Pericardium fibroblast (primary cell): ENCODE data around the gene KRT25. TPM values are rescaled to one million over a fixed set of nuclear protein-coding genes. Genes with fewer than 3 reads are reported as not detected.

Experiments
- total RNA-seq: library from RNA; depleted of rRNA; stranded (reverse); fragments of >200 nt; gene quantifications from 2 replicates; pipeline ENCODE4 v1.2.3, GENCODE V29; 2015

KRT25 gene, protein sequence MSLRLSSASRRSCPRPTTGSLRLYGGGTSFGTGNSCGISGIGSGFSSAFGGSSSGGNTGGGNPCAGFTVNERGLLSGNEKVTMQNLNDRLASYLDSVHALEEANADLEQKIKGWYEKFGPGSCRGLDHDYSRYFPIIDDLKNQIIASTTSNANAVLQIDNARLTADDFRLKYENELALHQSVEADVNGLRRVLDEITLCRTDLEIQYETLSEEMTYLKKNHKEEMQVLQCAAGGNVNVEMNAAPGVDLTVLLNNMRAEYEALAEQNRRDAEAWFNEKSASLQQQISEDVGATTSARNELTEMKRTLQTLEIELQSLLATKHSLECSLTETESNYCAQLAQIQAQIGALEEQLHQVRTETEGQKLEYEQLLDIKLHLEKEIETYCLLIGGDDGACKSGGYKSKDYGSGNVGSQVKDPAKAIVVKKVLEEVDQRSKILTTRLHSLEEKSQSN
- not detected in 2 replicates for total RNA-seq

DNA sequence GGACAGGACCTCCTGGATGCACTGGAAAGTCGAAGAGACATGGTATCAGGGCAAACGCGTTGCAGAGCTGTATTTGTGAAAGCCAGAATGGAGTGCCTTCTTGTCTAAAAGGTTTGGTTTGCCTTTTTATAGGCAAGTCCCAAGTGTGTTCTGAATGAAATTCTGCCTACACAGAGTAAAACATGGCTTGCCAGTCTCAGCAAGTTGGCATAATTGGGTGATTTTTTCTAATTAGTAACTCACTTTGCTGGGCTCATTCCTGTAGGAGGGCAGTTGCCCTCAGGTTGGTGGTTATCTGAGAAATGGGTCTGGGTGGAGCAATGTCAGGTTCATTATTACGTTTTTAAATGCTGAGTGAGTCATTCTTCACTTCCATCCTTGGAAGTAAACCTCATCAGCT, at the start of gene KRT25:
TSS of gene KRT25 (minus strand) at position 101 of the 400 bp plus-strand sequence. CDS start at position 41, 60 bp downstream.

DNA sequence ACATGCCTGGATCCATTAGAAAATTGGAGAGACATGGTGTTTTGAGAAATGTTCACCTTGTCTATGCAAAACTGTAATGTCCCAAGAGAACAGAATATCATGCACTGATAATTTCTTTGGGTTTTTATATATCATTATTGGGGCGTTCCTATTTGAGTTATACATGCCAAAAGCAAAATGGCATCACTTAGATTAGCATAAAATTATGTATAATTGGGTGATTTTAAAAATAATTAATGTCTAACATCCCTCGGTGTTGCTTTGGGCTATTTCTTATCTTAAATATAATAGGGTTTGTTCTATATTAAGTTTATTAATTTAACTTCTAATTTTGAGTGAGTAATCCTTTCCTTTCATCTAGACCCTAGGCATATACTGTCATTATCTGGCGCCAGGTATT, 44.7 kb upstream of the KRT25 start, which contains the start of gene KRT28:
TSS of gene KRT28 (minus strand) at position 101 of the 400 bp plus-strand sequence. CDS start at position 35, 66 bp downstream.

DNA sequence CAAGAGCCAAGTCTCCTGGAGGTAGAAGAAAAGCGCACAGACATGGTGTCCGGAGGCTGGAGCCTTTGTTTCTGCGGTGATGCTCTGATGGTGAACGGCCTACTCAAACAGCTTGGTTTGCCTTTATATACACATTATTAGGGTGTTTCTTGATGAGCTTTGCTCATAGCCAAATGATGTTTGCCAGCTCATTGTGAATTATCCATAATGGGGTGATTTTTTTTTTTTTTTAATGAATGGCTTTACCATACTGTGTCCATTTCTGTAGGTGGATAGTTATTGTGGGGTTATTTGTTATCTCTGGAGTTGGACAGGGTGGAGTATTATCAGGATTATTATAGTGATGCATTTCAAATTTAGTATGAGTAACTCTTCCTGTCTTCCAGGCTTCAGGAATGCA, 27.3 kb upstream of the KRT25 start, which contains the start of gene KRT27:
TSS of gene KRT27 (minus strand) at position 101 of the 400 bp plus-strand sequence. CDS start at position 44, 57 bp downstream.

DNA sequence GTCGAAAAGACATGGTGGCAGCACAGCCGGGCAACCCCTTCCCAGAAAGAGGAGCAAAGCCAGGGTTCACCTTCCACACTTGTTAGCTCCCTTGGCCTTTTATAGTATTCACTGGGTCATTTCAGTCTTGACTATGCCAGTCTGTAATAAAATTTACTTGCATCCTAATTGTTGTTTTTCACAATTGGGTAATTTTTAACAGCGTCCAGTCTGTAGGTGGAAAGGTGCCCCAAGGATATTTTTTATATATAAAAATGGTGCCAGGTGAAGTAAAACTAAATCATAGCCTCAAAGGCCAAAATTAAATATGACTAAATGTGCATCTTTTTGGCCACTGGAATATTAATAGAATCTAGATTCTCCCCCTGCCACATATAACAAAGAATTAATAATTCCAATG, 17.0 kb upstream of the KRT25 start, which contains the start of gene KRT26:
TSS of gene KRT26 (minus strand) at position 101 of the 400 bp plus-strand sequence. CDS start at position 13, 88 bp downstream.

DNA sequence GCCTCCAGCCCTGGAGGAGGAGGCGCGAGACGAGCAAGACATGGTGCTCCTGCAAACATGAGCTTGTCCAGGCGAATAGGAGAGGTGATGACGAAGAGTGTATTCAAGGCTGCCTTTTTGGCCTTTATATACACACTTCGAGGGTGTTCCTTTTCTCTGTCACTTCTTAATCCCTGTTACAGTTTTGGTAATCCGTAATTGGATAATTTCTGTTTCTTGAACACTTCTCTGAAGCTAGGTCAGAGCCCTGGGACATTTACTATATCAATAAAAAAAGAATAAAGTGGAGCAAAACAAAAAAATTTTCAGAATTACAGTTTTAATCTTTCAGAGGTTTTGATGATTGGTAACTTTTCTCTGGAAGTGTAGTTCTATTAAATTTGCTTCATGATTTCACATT, 51.5 kb downstream of the KRT25 start, which contains the start of gene KRT24:
TSS of gene KRT24 (minus strand) at position 101 of the 400 bp plus-strand sequence. CDS start at position 42, 59 bp downstream.

Other genes with a start within 250 kb of the KRT25 start
- not detected in 2 replicates for gene CCR7, start 189.9 kb downstream of the KRT25 start, total RNA-seq
- 59.0 and 85.1 TPM in 2 replicates for gene SMARCE1, start 107.5 kb downstream of the KRT25 start, total RNA-seq
- not detected in 2 replicates for gene KRT222, start 90.2 kb downstream of the KRT25 start, total RNA-seq
- gene KRT24, start 51.6 kb downstream of the KRT25 start, total RNA-seq, result not detected in 2 replicates
- not detected in 2 replicates for gene KRT26, start 16.9 kb upstream of the KRT25 start, total RNA-seq
- not detected in 2 replicates for gene KRT27, start 27.2 kb upstream of the KRT25 start, total RNA-seq
- not detected in 2 replicates for gene KRT28, start 44.6 kb upstream of the KRT25 start, total RNA-seq
- 18.0 and 18.8 TPM in 2 replicates for gene KRT10, start 67.3 kb upstream of the KRT25 start, total RNA-seq
- gene KRT12, start 111.9 kb upstream of the KRT25 start, total RNA-seq, result not detected in 2 replicates
- not detected in 2 replicates for gene KRT20, start 129.9 kb upstream of the KRT25 start, total RNA-seq
- gene KRT23, start 182.3 kb upstream of the KRT25 start, total RNA-seq, result not detected in 2 replicates
- not detected in 2 replicates for gene KRT39, start 211.6 kb upstream of the KRT25 start, total RNA-seq
- gene KRT40, start 229.0 kb upstream of the KRT25 start, total RNA-seq, result not detected in 2 replicates
- not detected in 2 replicates for gene KRTAP3-3, start 238.8 kb upstream of the KRT25 start, total RNA-seq
- not detected in 2 replicates for gene KRTAP3-2, start 244.6 kb upstream of the KRT25 start, total RNA-seq